ENCODE data around the gene PSD2.

Gene PSD2

DNA sequence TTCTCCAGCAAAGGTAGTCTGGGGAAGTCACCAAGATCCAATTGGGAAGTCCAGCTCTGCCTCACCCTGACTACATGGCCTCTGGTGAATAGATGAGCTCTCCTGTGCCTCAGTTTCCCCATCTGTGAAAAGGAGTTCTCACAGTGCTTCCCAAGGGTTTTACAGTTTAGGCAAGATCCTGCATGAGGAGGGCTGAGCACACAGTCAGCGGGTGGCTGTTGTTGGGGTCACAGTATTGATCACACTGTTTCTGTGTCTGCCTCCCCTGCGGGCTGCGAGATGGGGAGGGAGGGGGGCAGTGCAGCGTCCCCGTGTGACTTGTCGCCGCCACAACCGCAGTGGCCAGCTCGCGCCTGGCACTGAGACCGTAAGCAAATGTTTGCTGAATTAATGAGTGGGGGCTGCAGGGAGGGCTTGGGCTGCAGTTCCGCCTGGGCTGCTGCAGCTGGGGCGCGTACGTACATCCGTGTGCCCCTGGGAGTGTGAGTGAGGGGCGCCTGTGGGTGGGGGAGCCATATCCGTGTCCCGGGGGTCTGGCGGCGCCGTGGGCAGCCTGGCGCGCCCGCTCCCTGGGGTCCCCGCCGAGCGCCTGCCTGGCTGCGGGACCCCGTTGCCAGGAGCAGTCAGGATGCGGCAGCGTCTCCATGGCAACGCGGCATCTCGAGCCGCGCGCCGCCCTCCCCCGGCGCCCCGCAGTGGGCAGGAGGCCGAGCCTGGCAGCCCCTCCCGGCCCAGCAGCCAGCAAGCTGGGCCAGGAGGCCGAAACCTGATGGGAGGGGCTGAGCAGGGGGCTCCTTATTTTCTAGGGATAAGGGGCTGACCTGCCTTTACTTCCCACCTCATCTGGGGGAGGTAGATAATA is 31.4 kb upstream of the PSD2 start:
- DNase-seq: no peak

DNA sequence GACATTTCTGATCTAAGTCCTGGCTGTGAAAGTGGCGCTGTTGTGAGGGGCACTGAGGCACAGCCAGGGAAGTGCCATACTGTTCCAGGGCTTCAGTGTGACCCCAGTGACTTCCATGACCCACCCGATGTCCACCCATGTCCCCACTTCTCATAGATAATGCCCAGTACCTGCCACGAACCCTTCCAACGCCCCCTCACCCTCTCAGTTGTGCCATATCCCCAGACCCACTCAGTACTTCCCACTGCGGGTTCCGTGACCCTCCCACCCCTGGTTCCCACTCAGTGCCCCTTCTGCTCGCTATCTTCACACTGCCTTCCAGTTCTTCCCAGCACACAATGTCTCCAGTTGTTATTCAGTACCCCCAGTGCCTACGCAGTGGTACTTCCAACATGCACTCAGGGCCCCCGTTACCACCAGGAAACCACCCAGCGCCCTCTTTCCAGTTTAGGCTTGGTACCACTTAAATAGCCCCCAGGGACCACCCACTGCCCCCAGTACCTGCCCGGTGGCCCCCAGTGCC is 30.7 kb upstream of the PSD2 start:
- no peak for DNase-seq

DNA sequence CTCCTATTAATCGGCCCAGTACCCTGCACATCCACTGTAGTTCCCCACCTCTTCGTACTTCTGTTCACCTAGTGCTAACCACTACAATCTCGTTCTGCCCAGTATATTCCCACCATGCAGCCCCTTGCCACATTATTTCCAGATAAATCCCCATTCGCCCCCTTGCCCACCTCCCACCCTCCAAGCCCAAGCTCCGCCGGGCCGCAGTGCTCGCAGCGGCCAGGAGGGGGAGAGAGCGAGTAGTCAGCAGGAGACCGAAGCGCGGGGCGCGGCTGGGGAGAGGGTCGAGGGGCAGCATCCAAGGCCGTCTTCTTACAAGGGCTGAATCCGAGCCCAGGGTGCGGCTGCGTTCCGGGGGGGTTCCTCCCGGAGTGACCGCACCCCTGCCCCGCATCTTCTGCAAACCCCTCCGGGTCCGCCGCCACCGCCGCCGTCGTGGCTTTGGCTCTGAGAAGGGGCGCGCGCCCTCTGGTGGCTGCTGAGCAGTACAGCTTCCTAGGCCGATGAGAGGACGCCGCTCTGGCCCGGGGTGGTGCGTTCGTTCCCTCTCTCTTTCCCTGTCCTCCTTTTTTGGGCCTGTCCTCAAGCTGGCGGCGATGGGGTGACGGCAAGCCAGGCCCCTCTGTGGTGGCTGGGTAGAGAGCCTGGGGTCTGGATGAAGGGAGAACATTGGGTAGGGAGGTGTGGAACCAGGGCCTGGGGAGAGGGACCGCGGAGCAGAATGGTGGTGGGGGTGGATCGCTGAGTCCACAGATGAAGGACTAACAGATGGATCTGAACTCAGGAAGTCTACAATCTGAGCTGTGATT is 30.0 kb upstream of the PSD2 start:
- DNase-seq: peak in 1 of 2 experiments; percentile 80

DNA sequence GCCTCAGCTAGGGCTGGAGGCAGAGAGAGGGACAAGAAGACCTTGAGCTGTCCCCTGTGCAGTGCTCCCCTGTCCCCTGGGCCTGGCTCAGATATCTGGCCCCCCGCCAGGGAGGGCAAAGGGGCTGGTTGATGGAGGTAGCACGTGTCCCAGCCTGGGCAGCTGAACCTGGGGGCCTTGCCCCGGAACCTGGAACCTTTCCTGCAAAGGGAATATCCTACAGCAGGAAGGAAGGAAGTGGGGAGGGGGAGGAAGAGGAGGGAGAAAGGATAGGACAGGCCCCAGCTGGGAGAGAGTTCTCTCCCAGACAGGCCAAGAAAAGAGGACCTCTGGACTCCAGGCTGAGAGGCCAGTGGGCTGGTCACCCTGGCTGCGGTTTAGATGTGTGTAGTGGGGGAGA is 27.6 kb upstream of the PSD2 start:
- DNase-seq: no peak

DNA sequence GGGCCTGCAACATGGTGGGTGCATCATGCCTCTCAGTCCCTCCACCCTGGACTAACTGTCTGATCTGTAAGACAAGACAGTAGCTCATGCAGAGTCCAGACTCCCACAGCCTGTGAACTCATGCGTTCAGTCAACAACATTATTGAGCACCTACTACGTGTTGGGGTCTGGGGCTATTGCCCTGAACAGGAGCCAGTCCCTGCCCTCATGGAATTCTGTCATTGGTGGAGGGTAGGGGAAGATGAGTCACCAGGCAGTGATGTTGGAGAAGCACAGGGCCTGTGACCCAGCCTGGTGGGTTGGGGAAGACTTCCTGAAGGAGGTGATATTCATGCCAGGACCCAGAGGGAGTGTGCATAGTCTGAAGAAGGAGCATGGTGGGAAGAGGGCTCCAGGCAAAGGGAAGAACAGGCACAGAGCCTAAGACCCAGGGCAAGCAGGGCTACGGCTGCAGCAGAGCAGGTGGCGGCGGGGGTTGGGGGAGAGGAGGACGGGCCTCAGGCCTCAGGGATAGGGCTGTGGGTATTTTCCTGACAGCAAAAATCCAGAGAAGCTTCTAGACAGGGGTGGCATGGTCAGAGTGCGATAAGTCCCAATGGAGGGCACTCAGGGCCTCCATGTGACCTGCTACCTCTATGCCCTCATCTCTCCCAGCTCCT is 26.7 kb upstream of the PSD2 start:
- DNase-seq: no peak

DNA sequence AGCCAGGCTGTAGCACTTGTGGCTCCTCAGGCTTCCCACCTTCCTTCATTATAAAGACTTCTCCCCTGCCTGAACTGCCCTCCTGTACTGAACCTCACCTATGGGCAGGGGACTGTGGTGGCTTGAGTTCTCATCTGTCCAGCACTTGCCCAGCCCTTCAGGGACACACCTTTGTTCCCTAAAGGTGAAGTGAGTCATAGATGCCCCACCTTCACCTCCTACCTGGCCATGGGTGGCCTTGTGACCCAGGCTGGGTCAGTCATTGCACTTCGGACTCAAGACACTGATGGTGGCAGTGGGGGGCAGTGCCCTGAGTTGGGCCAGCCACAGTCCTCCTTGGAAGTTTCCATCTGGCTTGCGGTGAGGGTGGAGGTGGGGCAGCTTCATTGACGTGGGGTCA is 26.1 kb upstream of the PSD2 start:
- DNase-seq: no peak

DNA sequence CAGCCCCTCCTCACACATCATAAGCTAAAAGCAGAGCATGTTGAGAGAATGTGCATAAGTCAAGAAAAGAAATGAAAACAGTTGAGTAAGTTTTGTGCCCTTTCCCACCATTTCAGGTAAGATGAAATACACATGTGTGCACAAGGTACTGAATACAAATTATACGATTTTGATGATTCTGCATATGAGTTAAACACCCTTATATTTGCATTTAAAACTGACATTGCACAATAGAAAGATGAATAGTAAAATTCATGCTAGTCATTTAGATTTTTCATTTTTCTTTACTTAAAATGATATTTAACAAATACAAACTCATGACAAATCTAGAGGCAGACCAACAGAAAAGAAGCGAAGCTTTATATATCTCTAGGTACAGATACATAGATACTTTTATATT is 24.9 kb upstream of the PSD2 start:
- no peak for DNase-seq

DNA sequence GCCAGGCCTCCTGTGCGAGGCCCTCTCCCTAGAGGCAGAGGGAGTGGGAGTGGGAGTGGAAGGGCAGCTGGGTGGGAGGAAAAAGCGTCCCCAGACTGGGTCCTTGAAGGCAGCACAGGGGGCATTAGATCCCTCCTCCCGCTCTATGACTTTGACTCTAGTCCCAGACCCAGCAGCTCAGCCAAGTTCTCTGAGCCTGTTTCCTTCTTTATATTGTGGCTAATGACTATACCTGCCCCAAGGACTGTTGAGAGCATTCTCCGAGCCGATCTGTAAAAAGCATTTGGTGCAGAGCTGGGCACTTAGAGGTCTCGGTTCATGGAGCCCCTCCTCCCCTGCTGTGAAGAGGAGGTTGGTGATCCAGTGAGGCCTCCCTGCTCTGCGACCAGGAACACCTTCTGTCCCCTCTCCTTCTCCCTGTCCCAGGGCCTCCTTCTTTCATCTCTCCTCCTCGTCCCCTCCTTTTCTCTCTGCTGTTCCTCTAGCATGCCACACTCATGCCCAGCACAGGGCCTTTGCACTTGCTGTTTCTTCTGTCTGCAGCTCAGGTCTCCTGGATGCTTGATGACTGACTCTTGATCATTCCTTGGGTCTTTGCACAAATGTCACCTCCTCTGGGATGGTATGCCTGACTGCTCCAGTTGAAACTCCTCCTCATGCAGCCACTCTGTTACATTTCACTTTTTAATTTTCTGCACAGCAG is 23.4 kb upstream of the PSD2 start:
- no peak for DNase-seq

DNA sequence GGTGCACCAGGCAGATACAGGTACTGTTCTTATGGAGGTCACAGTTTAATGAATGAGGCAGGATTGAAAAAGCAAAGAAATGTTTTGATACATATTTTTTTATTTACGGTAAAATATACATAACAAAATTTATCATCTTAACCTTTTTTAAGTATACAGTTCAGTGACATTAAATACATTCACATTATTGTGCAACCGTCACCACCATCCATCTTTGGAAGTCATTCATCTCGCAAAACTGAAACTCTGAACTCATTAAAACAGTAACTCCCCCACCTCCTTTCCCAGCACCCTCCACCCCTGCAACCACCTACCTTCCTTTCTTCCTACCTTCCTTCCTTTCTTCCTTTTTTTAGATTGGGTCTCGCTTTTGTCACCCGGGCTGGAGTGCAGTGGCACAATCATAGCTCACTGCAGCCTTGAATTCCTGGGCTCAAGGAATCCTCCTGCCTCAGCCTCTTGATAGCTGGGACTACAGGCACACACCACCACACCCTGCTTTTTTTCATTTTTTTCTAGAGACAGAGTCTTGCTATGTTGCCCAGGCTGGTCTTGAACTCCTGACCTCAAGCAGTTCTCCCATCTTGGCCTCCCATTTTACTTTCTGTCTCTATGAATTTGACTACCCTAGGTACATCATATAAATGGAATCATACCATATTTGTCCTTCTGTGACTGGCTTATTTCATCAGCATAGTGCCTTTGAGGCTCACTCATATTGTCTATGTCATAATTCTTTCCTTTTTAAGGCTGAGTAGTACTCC is 22.5 kb upstream of the PSD2 start:
- DNase-seq: no peak

DNA sequence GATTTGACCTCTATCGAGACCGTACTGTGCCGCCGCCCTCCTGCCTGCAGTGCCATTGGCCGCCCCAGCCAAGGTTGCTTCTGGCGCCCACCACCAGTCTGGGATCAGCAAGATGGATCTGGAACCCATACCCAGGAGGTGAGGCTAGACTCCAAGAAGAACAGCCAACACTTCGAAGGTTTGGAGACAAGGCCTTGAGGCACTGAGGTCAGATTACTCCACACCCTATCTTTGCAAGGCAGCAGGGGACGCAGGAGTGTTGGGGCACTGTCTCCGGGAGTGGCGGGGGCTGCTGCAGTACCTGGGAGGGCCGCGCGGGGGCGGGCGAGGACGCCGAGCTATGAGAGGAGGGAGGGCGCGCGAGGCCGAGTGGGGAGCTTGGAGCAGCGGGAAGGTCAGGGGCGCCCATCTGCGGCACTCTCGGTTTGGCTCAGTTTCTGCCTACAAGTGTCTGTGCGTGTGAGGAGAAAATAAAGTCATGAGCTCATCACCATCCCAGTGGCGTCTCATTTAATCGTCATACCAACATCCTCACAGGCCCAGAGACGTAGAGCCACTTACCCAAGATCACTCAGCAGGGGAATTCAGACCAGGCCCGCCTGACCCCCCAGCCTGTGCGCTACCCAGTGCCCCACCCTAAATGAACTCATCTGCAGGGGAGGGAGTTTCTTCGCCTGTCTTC is 20.5 kb upstream of the PSD2 start:
- DNase-seq: no peak

DNA sequence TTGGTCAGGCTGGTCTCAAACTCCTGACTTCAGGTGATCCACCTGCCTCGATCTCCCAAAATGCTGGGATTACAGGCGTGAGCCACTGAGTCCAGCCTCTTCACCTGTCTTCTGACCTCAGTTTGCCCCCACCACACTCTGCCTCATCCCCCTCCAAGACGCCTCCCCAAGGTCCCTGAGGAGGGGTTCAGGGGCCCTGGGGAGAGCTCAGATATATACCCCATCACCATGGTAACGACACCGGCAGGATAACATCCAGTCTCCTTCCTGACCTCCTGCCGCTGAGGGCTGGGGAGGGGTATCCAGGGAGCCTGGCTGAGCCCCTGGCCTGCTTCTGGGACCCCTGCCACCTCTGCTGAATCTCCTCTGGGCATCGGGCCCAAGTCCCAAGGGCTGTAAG is 19.7 kb upstream of the PSD2 start:
- no peak for DNase-seq

DNA sequence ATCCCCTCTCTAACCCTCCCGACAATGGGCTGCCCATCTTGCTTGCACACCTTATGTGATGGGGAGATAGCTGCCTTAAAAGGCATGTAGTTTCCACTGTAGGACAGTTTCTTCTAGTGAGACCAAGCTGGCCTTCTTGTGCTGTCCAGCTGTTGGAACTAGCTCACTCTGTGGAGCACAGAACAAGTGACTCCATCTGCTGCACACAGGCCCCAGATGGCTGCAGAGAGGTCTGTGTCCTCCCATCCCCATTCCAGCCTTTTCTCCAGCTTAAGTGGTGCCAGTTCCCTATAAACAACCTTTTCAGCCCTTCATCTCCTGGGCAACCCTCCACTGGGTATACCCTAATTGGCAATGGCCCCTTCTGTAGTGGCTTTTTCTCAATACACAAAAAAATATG is 18.7 kb upstream of the PSD2 start:
- no peak for DNase-seq

DNA sequence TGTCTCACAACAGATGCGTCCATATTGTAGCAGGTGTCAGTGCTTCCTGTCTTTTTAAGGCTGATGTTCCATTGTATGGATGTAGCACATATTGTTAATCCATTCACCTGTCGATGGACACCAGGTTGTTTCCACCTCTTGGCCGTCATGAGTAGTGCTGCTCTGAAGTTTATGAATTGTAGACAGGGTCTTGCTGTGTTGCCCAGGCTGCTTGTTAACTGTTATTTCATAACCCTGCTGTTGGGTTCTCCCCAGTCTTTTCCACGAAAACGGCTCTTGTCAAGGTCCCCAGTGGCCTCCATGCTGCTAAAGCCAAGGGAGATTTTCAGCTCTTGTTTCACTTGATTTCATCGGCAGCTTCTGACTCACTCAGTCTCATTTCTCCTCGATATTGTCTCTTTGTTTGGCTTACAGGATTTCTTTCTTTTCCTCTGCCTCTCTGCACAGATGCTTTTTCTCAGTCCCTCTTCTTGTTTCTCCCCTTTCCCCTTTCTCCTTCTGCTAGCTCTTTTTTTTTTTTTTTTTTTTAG is 12.1 kb upstream of the PSD2 start:
- DNase-seq: no peak

DNA sequence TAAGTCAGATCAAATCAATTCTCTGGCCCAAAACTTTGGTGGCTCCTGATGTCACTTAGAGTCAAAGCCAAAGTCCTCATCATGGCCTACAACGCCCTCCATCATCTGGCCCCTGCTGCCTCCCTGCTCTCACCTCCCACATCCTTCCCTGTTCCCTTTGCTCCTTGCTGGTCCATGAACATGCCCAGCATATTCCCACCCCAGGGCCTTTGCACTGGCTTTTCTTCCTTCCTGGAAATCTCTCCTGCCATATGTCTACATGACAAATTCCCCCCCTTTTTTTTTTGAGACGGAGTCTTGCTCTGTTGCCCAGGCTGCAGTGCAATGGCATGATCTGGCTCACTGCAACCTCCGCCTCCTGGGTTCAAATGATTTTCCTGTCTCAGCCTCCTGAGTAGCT is 11.1 kb upstream of the PSD2 start:
- DNase-seq: no peak

DNA sequence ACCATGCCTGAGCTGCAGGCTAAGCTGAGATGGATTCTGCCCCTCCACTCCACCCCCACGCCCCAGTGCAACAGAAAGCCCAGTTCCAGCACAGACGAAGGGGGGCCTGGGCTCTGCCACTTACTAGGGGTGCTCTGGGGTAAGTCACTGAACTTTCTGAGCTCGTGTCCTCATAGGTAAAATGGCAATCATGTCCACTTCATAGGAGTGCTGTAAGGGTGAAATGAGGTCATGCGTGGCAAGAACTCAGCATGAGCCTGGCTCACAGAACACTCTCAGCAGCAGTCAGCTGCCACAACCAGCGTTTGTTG is 8.4 kb upstream of the PSD2 start:
- DNase-seq: no peak

DNA sequence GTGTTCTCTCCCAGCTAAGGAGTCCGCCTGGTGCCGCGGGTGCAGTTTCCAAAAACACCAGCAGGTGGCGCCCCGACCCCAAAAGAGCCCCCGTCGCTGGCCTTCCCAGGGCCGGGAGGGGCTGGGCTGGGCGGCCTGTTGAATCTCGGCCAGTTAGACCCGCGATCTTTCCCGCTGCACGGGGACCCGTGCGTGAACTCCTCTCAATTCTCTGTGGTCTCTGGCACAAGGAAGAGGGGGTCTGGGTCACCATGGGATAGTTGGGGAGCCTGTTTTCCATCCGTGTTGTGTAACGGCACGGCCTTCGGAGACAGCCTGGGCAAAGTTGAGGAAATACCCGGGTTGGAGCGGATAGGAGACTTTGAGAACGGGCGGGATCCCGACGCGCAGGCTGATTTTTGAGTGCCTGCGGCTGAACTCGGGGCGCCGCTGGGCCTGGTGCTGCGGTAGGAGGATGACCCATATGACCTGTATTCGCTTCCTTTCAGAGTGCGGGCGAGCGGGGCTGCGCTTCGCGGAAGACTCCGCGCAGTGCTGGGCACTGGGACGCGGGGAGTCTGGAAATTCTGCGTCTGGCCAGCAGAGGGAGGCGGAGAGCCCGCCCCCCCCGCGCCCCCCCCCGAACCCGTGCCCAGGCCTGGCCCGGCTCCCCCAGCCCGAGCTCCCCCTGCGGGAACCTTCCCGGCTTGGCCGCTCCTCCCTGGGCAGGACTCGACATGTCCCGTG is 7.9 kb upstream of the PSD2 start:
- peak; percentile 52 to 77 for DNase-seq

DNA sequence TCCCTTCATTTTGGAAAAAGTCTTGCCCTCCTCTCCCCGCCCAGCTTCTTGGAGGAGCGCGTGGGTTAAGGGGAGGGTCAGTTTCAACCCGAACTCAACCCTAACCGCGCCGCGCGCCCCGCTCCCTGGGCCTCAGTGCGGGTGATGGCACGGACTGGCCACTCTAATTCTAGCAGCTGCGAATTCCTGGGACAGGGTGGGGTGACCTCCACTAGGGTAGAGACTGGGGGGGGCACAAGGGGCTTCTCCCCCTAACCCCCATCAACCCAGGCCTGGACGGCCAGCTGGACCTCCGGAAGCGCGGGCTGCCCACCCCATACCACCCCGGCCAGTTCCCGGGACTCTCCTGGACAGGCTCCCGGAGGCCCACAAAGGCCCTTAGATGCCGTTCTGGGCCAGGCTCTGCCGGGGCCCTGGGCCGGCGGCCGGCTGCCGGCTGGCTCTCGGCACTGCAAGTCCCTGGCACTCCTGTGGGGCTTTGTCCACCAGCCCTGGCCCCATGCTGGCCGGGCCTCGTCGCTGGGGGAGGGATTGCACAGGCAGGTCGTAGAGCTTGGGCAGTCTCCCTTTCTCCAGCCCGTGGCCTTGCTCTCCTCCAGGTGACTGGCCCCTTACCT is 7.2 kb upstream of the PSD2 start:
- DNase-seq: no peak

DNA sequence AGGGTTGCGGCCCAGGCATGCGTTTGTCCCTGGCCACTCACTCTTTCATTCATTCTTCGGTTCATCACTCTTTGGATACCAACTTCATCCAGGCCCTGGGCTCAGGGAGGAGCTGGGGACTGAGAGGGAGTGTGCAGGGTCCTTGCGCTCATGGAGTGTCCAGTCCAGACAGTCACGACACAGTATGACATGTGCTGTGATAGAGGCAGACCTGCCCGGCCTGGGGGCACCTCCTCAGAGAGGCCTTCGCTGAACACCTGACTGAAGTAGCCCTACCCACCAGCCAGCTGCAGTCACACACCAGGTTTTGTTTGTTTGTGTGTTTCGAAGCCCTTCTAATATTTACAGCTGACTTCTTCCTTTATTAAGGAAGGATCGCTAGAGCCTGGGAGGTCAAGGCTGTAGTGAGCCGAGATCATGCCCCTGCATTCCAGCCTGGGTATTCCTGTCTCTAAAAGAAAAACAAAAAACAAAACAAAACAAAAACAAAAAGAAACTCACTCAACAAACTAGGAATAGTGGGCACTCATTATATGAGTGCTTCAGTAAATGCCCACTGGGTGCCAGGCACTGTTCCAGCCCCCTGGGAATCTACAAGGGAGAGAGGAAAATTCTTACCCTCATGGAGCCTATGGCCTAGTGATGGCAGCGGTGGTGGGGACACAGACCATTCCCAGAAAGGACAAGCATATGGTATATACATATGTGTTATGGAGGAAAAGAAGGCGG is 6.3 kb upstream of the PSD2 start:
- no peak for DNase-seq

DNA sequence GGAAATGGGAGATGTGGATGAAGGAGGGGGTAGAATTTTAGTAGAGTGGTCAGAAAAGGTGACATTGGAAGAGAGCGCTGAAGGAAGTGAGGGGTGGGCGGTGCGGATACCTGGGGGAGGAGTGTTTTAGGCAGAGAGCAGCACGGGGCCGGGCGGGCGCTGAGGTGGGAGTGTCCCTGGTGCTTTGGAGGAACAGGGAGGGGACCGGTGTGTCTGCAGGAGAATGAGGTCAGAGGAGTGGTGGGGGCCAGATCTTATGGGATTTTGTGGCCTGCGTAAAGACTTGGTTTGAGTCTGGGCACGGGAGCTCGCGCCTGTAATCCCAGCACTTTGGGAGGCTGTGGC is 5.8 kb upstream of the PSD2 start:
- DNase-seq: no peak

DNA sequence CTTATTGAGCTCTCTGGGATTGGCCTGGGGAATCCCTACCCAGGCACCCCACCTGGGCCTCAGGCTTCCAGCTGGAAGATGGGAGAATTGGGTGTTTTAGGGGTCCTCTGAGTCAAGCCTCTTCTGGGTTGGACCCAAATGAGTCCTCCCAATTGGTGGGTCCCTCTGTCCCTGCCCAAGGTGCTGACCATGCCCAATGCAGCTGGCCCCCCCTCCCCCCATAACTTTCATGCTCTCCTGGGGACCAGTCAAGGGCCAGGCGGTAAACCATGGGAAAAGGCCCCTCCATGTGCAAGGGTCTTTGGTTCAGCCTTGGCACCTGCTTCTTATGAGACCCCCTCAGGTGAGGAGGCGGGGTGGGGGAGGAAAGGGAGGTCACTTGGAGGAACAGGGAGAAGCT is 3.4 kb upstream of the PSD2 start:
- no peak for DNase-seq

Measured in SW 1271 (cell line).